ENCODE measurements around the gene SLC66A1. TPM values are rescaled to one million over a fixed set of nuclear protein-coding genes. Genes with fewer than 3 reads are reported as not detected.

Gene SLC66A1
- total and polyA plus RNA-seq, 9 of the 15 experiments (the other 6 are each of a cell fraction or from before 2014, with no cell fraction given), result 1.2 to 40.8 (median 18.6) TPM

DNA sequence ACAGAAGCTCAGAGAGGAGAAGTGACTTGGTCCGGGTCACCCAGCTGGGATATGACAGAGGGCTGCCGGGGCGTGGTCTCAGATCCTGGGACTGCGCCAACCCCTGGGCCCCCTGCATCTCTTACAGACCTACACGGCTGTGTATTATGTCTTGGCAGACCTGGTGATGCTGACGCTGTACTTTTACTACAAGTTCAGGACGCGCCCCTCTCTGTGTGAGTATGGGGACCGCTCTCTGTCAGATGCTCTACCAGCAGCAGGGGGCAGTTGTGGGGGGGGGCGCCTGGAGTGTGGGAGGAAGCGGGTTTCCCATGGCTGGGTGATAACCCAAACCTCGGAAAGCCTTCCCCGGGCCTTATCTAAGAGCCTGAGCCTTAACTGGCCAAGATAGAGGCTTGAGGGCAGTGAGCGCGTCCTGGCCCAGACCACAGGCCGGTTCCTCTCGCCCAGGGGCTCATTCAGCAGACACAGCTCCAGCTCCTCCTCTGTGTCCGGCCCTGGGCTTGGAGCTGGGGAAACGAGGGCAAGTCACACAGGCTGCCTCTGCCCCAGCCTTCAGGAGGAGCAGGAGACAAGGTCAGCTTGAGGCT is 13.3 kb downstream of the SLC66A1 start (continued):
- TF ChIP-seq ETS1 (conservative IDR thresholded peaks at IDR 0.05; ENCODE audit: control insufficient read depth, low read depth, low read length) (peak; percentile 63; the same call in 1 of the 2 replicates), ZFP36 (IDR thresholded peaks at IDR 0.05; ENCODE audit: low read depth, low read length, partially characterized antibody) (peak; percentile 25), EGR1 (conservative IDR thresholded peaks at IDR 0.05) (peak; percentile 24; the same call in 1 of the 2 replicates), STAG1 (CRISPR knock-in tag; IDR thresholded peaks at IDR 0.05; ENCODE audit: borderline replicate concordance) (no peak), CTCF (IDR thresholded peaks at IDR 0.05 in 2 of 3, conservative IDR thresholded peaks at IDR 0.05 in 1 of 3; ENCODE audit: insufficient read depth in 2 of 3, low read depth in 1 of 3, low read length in 3 of 3) (0 out of 6 replicates have a peak, but pooled peaks of 1 of the 3 experiments have one; percentile 8), ZSCAN29 (IDR thresholded peaks at IDR 0.05) (no peak), CTBP1 (IDR thresholded peaks at IDR 0.05; ENCODE audit: borderline replicate concordance) (peak; percentile 39; the same call in 1 of the 2 replicates), SMARCA4 (IDR thresholded peaks at IDR 0.05) (peak; percentile 50; the same call in 1 of the 2 replicates), ID3 (CRISPR knock-in tag; IDR thresholded peaks at IDR 0.05) (no peak), ID3 (tag; IDR thresholded peaks at IDR 0.05) (peak; percentile 55; the same call in 1 of the 2 replicates), ARID4B (CRISPR knock-in tag; IDR thresholded peaks at IDR 0.05) (peak; percentile 50; the same call in 1 of the 2 replicates), FOS (IDR thresholded peaks at IDR 0.05; ENCODE audit: extremely low read depth, insufficient read length) (no peak), KLF16 (IDR thresholded peaks at IDR 0.05) (peak; percentile 87), KAT8 (IDR thresholded peaks at IDR 0.05; ENCODE audit: low read depth) (no peak), RNF2 (IDR thresholded peaks at IDR 0.05) (peak; percentile 79; the same call in 1 of the 2 replicates), ZNF263 (CRISPR knock-in tag; IDR thresholded peaks at IDR 0.05; ENCODE audit: borderline replicate concordance) (peak; percentile 38; the same call in 1 of the 2 replicates)
- TF ChIP-seq, protein P1, sequence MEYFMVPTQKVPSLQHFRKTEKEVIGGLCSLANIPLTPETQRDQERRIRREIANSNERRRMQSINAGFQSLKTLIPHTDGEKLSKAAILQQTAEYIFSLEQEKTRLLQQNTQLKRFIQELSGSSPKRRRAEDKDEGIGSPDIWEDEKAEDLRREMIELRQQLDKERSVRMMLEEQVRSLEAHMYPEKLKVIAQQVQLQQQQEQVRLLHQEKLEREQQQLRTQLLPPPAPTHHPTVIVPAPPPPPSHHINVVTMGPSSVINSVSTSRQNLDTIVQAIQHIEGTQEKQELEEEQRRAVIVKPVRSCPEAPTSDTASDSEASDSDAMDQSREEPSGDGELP (CRISPR knock-in tag; IDR thresholded peaks at IDR 0.05; ENCODE audit: borderline replicate concordance), result peak; percentile 80
- TF ChIP-seq, protein P2, sequence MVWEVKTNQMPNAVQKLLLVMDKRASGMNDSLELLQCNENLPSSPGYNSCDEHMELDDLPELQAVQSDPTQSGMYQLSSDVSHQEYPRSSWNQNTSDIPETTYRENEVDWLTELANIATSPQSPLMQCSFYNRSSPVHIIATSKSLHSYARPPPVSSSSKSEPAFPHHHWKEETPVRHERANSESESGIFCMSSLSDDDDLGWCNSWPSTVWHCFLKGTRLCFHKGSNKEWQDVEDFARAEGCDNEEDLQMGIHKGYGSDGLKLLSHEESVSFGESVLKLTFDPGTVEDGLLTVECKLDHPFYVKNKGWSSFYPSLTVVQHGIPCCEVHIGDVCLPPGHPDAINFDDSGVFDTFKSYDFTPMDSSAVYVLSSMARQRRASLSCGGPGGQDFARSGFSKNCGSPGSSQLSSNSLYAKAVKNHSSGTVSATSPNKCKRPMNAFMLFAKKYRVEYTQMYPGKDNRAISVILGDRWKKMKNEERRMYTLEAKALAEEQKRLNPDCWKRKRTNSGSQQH (CRISPR knock-in tag; IDR thresholded peaks at IDR 0.05), result no peak

All from K562 (cell line).